Germinal center (tissue), 1 donor: ENCODE data around the gene ZNF358.

Experiments used
- DNase-seq: peaks from one replicate; pipeline ENCODE4 v3.0.0; 2012; ENCODE audit warnings: mixed read lengths, low spot score

ZNF358 gene

DNA sequence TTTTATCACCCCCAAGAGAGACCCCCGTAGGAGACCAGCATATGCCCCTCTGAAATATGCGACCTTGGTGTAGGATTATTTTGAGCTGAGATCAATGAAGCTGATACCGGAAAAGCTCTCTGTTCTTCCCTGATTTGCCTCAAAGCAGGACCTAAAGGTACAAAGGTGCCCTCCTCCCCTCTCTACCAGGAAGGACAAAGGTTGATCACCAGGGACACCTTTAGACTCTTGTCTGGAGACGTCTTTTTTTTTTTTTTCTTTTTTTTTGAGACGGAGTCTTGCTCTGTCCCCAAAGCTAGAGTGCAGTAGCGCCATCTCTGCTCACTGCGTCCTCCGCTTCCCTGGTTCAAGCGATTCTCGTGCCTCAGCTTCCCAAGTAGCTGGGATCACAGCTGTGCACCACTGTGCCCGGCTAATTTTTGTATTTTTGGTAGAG, 26.3 kb upstream of the ZNF358 start:
- DNase-seq = no peak

DNA sequence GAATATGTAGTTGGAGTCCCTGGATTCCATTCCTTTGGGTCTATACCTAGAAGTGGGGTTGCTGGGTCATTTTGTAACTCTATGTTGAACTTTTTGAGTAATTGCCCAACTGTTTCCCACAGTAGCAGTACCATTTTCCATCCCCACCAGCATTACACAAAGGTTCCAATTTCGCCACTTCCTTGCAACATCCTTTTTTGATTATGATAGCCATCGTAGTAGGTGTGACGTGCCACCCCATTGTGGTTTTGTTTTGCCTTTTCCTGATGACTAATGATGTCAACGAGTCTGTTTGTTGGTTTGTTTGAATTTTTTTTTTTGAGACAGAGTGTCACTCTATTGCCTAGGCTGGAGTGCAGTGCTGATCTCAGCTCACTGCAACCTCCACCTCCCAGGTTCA, 23.8 kb upstream of the ZNF358 start:
- DNase-seq = no peak

DNA sequence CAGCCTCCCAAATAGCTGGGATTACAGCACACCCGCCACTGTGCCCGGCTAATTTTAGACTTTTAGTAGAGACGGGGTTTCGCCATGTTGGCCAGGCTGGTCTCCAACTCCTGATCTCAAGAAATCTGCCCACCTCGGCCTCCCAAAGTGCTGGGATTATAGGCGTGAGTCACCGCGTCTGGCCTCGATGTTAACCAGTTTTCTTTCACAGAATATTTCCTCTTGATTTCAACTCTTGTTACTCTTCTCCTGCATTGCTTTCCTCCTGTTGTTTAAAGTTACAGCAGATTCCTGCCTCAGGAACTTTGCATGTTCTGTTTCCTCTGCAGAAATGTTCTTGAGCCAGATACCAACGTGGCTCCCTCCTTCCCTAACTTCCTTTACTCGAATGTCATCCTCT, 23.3 kb upstream of the ZNF358 start:
- DNase-seq = no peak

DNA sequence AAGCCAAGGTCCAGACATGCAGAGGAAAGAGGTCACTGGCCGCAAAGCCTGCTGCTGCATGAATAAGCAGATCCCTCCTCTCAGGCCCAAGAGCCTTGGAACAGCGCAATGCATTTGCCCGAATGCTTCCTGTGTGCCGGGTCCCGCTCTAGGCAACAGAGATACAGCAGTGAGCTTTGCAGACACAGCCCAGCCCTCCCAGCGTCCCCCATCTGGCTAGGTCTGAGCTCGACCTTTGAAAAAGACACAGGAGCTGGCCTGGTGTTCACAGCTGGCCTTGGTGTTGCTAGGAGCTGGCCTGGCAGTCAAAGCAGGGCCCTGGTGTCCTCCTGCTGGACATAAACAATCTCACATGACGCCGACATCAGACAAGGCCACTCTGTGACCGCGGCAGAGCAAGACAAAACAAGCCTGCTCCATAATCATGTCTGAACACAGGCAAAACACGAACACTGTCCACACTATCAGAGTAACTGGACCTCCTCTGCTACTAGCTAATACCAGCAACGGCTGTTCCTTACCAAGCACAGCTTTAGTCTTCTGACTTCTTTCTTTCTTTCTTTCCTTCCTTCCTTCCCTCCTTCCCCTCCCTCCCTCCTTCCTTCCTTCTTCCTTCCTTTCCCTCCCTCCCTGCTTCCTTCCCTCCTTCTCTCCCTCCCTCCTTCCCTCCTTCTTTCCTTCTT, 21.3 kb upstream of the ZNF358 start:
- DNase-seq = no peak

DNA sequence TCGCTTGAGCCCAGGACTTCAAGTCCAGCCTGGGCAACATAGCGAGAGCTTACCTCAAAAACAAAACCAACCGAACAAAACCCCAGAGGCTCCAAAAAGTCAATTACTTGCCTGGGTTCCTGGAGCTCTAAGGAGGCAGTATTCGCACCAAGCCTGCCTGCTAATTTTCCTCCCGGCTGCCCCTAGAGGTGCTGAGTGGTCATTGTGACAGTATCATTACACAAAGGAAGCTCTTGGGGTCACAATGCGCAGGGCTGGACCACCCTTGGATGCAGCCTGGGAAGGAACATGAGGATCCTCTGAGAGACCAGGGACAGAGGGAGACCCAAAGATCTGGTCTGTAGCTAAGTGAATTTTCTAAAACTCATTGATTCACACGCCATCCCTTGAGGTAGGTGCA, 18.6 kb upstream of the ZNF358 start:
- no peak for DNase-seq

DNA sequence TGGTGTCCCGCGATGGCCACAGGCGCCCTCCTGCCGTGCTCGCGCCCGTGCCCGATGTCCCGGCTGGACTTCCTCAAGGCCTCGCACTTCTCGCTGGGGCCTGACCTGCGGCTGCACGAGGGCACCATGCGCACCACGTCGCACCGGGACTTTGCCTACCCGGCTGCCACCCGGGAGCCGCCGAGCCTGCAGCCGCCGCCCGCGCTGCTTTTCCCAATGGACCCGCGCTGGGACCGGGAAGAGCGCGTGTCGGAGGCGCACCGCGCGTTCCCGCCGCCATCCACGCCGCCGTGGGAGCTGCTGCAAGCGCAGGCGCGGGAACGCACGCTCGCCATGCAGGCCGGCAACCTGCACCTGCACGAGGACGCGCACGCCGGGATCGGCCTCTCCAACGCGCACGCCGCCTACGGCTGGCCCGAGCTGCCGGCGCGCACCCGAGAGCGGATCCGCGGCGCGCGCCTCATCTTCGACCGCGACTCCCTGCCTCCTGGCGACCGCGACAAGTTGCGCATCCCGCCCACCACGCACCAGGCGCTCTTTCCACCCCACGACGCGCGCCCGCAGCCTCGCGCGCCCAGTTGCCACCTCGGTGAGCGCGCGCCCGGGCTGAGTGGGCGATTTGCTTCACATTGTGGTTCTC, 15.0 kb upstream of the ZNF358 start:
- peak; percentile 78 for DNase-seq

DNA sequence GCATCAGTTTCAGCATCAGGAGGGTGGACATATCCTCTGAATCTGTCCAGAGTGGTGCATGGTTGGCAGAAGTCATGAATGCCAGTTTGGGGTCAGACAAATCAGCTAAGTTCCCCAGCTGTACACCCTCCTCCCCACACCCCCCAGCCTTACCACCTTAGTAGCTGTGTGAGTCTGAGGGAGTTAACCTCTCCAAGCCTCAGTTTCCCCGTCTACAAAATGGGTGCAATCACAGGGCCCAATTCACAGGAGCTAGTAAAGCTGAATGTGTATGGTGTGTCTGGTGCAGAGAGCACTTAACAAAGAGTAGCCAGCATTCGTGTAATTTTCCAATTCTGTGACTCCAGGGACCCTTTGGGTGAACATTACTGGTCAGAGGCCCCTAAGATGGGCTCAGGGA, 13.4 kb upstream of the ZNF358 start:
- no peak for DNase-seq

DNA sequence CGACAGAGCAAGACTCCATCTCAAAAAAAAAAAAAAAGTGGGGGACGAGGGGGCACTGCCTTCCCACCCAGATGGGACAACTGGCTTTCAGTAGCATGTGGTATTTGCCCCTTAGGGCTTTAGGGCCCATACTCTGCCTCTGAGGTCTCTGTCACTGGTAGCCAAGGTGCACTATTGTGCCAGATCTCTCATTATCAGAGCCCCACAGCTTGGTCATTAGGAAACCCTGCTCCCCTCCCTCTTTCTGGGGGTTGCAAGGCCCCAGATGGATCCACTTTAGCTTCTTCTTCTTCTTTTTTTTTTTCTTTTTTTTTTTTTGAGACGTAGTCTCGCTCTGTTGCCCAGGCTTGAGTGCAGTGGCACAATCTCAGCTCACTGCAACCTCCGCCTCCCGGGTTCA, 11.2 kb upstream of the ZNF358 start:
- no peak for DNase-seq

DNA sequence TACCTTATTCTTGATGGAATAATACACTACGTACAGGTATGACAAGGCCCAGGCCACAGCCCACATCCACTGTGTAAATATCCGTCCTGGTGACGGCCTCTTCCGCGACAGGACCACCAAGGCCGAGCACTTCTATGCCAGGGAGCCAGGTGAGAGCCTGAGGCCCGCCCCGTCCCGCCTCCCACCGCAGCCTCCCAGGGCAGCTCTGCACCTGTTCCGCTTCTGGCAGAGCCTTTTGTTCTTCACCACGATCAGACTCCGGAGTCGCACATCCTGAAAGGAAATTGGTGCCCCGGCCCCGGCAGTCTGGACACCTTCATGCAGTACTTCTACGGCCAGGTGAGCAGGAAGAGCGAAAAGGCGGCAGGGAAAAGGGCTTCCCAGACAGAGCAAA, 10.6 kb upstream of the ZNF358 start:
- DNase-seq = no peak

DNA sequence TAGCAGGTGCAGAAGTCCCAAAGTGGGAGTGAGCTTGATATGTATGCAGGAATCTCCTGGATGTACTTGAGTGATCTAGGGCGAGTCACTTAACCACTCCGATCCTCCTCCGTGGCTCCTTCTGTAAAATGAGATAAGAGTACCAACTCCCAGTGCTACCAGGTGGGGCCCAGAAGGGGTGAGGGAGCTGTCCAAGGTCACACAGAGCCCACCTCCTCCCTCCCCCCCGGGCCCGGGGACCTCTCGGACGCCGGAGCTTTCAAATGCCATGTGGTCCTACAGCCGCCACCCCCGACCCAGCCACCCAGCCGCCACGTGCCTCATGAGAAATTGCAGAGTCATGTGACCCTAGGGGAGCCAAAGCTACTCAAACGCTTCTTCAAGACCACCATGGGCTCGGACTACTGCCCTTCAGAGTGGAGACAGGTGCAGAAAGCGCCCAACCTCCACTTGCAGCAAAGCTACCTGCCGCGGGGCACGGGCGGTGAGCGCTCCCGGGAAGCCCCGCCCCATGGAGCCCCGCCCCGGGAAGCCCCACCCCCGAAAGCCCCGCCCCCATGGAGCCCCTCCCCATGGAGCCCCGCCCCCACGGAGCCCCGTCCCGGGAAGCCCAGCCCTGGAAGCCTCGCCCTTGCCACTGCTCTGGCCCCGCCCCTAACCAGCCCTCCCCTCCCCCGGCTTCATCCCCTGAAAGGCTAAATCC, 10.1 kb upstream of the ZNF358 start:
- DNase-seq = peak; percentile 73

DNA sequence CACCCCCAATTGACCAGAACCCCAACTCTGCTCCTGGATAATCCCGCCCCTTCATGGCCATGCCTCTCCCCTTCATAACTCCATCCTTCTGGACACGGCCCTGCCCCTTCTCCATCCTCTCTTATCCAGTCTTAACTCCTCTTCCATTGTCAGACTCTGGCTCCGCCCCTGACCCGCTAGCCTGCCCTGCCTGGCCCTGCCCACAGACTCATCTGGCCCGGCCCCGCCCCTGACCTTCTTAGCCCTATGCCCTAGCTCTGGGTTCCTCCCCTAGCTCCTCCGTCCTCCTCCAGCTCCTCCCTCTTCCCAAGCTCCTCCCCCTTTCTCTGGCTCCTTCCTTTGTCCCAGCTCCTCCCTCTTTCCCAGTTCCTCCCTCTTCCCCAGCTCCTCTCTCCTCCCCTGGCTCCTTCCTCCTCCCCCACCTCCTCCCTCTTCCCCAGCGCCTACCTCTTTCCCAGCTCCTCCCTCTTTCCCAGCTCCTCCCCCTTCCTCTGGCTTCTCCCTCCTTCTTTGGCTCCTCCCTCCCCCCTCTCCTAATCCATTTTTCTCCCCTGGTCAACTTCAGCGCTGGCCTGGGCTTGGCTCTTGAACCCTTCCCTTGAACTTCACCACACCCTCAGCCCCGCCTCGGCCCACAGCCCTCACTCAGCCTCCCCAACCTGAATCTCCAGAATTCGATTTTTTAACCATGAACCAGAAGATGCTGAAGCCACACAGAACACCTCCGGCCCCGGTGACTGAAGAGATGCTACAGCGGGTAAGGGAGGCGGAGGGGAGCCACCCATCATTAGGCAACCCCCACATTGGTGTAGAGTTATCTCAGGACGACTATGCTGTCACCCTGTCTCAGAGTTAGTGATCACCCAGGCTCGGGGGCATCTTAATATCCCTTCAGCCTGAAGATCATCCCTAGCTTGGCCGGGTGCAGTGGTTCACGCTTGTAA, 9.2 kb upstream of the ZNF358 start:
- DNase-seq = peak; percentile 53

DNA sequence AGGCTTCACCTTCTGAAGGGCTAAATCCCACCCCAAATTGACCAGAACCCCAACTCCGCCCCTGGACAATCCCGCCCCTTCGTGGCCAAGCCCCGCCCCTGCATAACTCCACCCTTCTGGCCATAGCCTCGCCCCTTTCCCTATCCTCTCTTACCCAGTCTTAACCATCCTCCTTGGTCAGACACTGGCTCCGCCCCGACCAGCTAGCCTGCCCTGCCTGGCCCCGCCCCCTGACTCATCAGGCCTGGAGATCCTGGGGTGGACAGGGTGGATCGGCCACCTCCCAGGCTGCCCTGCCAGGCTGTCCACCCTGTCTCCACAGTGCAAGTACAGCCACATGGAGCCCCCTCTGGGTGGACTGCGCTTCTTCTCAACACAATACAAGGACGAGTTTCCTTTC, 8.0 kb upstream of the ZNF358 start:
- no peak for DNase-seq

DNA sequence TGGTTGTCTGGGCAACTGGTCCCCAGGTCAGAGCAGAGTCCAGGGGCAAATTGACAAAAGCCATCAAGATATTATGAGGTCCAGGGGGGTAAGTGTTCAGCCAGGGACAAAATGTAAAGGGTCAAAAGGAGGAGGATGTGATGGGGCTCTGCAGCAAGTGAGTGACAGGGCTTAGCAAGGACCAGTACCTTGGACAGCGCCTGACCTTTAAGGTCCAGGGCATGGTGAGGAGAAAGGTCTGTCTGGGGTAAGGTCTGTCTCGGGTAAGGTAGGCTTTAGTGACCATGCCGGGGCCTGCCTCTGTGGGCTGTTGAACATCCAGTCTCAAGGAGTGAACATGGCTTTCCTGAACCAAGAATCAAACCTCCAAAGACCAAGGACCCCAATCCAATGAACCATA, 6.3 kb upstream of the ZNF358 start:
- no peak for DNase-seq

DNA sequence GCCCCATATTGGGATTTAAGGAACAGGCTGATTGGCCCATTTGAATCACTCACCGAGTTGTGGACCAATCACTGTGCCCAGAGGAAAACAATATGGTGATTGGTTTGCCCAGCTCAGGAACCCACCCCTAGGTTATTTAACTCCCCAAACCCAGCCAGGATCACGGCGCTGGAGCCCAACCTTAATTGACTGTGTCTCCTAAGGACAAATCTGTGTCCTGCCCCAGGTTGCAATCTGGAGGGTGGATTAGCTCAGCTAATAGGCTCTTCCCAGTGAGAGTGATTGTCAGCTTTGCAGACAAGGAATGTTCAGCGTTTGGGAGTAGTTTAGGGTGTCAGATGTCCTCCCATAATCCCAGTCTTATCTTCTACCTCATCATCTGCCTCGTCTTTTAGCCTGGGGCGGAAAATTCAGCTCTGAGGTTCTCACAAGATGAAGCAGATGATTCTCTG, 3.5 kb upstream of the ZNF358 start:
- DNase-seq = no peak

DNA sequence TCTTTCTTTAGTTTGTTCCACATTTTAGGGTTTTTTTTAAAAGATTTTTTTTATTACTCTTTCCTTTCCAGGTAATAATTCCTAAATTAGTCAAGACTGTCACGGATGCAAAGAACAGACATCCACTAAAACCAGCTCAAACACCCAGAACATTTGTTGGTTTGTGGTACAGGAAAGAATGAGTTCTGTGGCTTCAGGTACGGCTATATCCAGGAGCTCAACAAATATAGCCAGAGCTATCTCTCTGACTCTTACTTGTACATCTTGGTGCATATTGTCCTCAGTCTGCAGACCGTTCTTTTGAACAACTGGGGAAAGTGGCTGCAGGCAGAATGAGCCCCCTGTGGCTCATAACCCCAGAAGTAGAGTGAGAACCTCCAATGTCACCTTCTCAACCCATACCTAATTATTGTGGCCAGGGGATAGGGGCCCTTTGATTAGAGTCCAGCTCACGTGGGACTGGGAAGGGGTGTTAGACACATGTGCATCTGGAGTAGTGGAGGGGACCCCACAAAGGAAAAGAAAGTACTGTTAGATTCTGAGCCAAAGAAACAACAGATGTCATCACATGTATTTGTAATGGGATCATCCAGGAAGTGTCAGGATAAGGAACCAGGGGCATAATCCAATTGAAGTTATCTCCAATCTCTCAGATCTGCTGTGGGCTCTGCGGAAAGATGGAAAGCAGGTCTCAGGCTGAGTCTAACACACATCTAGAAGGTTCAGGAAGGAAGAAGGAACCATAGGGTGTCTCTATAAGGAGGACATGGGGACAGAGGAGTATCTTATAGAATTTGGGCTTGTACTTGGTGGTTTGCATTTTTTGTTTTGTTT, 1.9 kb upstream of the ZNF358 start:
- DNase-seq = no peak

DNA sequence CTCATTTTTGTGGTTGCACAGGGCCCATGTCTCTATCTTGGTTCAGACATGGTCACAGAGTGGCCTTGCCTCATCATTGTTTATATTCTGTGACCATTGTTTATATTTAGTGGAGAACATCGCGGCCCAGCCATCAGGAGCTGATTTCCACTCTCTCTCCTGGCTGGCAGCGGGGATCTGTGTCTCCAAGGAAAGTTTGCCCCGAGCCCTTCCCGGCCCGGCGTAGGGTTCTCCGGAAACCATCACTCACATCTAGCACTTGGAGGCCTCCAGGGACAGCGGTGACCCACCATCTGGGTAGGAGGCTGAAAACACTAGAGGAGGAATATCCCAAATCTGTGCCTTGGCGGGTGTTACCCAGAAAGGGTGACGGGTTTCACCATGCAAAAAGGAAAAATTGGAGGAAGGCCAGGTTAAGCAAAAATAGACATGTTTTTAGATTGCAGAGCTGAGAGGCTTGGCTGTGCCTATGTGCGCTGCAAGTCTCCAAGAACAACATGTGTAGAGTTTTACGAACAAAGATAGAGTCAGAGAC, 726 bp upstream of the ZNF358 start:
- no peak for DNase-seq

DNA sequence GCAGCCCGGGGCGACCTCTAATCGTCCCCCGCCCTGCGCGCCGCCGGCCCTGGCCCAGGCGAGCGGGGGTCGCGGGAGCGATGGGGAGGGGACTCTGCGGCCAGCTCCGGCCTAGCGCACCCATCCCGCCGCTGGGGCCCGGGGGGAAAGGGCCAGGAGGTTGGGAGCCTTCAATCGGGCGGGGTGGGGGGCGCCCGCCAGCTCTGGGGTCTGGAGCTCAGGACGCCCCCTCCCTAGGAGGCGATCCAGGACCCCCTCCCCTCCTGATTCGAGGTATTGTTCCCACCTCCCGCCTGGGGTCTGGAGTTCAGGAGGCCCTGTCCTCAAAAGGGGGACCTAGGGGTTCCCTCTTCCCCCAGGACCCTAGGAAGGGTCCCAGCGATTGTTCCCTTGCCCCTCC, 430 bp downstream of the ZNF358 start:
- no peak for DNase-seq

DNA sequence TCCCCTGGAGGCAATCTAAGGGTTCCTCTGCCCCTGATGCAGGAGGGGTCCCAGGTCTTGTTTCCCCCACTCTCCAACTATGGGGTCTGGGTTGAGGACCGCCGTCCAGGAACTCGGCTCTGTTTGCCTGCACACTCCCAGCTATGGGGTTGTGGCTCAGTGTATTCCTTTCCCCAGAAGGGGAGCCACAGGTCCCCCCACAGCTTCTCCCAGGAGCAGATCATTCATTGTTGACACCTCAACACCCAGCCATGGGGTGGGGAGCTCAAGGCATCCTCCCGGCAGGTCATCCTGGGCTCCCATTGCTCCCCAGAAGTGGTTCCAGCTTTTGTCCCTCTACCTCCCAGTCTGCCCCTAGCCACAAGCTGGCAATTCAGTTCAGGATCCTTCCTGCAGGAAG, 975 bp downstream of the ZNF358 start:
- no peak for DNase-seq

DNA sequence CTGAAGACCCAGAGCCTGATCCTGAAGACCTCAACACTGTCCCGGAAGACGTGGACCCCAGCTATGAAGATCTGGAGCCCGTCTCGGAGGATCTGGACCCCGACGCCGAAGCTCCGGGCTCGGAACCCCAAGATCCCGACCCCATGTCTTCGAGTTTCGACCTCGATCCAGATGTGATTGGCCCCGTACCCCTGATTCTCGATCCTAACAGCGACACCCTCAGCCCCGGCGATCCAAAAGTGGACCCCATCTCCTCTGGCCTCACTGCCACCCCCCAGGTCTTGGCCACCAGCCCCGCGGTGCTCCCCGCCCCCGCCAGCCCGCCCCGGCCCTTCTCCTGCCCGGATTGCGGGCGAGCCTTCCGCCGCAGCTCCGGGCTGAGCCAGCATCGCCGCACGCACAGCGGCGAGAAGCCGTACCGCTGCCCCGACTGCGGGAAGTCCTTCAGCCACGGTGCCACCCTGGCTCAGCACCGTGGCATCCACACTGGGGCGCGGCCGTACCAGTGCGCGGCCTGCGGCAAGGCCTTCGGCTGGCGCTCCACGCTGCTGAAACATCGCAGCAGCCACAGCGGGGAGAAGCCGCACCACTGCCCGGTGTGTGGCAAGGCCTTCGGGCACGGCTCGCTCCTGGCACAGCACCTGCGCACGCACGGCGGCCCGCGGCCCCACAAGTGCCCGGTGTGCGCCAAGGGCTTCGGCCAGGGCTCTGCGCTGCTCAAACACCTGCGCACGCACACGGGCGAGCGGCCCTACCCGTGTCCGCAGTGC, 3.6 kb downstream of the ZNF358 start:
- DNase-seq = no peak
